GM19193 (cell line): ENCODE results near the gene LRRC32.

Source experiments
- POLR2A ChIP-seq: IDR thresholded peaks from 4 replicates; pipeline ENCODE4 v1.6.1; 2011; ENCODE audit not compliant: insufficient read depth, insufficient read length; ENCODE audit errors: extremely low read depth

Gene LRRC32, protein sequence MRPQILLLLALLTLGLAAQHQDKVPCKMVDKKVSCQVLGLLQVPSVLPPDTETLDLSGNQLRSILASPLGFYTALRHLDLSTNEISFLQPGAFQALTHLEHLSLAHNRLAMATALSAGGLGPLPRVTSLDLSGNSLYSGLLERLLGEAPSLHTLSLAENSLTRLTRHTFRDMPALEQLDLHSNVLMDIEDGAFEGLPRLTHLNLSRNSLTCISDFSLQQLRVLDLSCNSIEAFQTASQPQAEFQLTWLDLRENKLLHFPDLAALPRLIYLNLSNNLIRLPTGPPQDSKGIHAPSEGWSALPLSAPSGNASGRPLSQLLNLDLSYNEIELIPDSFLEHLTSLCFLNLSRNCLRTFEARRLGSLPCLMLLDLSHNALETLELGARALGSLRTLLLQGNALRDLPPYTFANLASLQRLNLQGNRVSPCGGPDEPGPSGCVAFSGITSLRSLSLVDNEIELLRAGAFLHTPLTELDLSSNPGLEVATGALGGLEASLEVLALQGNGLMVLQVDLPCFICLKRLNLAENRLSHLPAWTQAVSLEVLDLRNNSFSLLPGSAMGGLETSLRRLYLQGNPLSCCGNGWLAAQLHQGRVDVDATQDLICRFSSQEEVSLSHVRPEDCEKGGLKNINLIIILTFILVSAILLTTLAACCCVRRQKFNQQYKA

DNA sequence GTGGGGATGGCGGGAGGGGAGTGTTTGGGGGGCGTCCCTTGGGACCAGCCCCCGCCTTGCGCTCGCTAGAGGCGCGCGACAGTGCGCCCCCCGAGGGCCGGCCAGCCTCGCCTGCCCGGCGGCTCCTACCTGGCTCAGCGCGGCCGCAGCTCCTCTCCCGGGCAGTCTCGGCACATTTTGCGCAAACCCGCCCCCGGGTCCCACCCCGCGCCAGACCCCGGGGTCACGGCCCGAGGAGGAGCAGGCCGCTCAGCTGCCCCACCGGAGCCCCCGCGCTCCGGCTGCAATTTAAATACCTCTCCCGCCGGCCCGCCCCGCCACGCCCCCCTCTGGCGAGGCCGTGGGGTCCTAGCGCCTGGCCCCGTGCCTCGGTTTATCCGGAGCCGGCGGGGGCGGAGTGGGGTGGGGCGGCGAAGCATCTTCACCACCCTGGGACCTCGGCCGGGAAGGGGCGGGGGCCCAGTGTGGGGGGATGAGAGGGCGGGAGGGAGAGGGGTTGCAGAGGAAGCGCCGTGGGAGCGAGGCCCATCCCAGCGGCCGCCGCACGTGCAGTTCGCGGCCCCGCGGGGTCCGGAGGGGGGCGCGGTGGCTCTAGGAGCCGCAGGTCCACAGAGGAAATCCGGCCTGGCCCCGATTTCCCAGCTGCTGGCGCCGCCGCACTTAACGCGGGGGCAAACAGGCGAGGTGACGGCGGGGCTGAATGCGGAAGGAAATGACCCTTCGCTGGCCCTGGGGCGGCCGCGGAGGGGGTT, at the start of gene LRRC32:
TSS of gene LRRC32 (minus strand) at position 263 of the 752 bp plus-strand sequence. CDS start 4,793 bp downstream, outside the sequence.
- no peak for TF ChIP-seq POLR2A

DNA sequence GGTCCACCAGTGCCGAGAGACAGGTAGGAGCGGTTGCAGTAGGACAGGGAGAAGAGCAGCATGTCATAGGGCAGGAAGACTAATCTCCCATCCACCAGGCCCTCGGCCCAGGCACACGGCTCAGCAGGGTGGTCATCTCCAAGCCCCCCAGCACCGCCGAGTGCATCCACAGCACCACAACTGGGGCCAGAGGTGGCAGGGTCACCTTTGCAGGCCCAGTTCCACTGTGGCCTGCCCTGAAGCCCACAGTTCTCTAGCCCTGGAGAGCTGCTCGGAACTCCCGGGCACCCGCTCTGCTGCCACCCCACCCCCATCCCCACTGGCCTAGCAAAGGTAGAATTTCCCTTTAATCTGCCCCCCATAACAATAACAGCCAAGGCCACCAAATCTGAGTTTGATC, 49.1 kb upstream of the LRRC32 start:
- TF ChIP-seq POLR2A = no peak

DNA sequence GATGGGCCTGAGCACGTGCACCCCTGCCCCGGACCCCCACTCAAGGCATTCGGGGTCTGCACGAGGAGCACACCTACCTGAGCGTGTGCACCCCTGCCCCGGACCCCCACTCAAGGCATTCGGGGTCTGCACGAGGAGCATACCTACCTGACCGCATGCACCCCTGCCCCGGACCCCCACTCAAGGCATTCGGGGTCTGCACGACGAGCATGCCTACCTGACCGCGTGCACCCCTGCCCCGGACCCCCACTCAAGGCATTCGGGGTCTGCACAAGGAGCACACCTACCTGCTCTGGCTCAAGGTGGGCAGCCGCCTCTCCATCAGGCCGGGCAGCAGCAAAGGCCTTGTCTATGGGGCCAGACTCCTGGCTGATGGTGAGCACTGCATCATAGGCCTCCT, 48.7 kb upstream of the LRRC32 start:
- no peak for TF ChIP-seq POLR2A

DNA sequence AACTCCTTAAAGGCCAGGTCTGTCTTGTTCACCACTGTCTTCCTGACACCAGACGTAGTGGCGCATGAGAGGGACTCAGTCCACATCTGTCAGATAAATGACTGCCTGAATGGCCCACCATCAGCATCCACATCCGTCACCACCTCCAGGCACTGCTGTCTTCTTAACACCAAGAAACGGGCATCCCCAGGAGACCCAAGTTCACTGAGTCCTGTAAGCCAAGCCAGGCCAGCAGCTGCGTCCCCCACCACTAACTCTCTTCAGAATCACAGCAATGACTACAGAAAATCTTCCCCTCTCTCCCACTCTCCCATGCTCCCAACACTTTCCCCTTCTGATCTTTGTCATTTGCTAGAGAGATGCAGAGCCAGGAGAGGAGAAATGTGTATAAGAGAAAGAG, 47.3 kb upstream of the LRRC32 start:
- no peak for TF ChIP-seq POLR2A

DNA sequence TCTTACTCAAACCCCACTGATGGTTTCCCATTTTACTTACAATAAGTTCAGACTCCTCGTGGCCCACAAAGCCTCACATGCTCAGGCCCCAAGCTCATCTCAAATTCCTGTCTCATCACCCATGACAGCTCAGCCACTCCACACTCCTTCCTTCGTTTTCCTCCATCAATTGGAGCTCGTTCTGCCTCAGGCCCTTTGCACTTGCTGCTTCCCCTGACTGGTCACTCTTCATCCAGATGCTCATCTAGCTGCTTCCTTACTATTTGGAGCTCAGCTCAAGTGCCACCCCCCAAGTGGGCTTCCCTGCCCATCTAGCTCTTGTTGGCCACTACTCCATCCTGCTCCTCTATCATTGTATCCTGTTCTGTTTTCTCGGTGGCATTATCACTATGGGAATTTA, 46.8 kb upstream of the LRRC32 start:
- no peak for TF ChIP-seq POLR2A

DNA sequence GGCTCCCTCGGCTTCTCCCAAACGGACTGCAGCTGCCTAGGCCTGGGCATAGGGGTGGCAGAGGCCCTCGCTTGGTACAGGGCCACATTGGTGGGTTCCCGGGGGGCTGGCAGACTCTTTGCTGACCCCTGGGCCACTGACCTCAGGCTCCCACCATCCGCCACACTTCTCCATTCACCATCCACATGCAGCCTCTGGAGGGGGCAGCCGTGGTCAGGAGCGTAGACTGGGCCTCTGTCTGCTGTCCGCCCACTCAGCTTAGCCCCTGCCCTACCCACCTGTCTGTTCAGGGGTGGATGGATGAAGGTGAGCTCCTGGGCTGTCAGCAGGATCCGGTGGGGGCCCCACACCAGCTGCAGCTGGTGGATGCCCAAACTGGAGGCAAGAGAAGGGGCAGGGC, 45.7 kb upstream of the LRRC32 start:
- TF ChIP-seq POLR2A = no peak

DNA sequence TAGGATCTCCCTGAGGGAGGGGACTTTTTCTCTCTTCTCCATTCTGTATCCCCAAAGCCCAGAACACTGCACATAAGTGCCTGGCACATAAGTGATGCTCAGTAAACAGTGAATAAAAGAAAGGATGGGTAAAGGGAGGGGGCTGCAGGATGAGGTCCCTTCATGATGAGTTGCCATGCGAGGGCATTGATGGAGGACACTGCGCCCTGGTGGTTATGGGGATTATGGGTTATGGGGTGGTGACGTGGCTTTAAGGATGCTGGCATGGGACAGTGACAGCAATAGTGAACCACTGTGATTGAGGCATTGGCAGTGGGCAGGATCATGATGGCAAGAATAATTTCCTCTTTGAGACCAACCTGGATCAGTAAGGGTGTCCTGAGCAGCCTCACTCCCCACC, 43.9 kb upstream of the LRRC32 start:
- TF ChIP-seq POLR2A = no peak

DNA sequence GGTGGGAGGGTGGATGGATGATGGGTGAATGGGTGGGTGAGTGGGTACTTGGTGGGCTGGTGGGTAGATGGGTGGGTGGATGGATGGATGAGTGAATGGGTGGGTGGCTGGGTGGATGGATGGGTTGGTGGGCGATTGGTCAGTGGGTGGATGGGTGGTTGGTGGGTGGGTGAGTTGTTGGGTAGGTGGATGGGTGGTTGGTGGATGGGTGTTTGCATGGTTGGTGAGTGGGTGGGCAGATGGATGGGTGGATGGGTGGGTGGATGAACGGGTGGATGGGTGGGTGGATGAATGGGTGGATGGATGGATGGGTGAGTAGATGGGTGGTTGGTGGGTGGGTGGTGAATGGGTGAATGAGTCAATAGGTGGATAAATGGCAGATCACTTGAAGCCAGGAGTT, 43.0 kb upstream of the LRRC32 start:
- TF ChIP-seq POLR2A = no peak

DNA sequence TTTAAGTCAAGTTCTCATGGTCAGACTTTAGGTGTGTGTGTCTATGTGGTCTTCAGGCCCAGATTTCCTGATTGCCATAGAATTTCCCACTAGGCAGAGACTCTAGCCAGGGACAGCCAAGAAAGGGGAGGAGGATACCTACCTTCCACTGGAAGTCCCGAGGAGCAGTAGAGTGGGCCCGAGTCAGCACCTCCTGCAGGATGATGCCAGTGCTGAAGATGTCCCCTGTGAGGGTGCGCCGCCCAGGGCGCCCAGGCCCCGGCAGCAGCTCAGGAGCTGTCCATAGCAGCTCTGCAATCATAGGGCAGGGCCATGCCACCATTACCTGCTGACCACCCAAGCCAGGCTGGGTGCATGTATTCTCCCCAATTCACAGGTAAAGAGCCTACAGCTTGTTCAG, 41.6 kb upstream of the LRRC32 start:
- TF ChIP-seq POLR2A = no peak

DNA sequence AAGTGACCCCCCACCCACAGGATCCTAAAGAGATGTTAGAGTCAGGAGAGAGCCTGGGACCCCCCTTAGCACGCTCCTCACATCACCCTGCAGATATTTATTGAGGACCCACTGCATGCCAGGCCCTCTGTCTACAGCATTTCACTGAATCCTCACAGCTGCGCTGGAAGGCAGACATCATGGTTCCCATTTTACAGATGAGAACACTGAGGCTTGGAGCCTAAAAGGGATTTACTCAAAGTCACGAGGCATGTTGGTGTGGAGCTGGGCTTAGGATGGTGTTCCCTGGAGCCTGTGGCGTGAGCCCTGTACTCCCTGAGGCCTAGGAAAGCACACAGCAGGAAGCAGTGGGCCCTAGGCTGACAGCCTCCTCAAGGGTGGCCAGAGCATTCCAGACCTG, 39.2 kb upstream of the LRRC32 start:
- TF ChIP-seq POLR2A = no peak

DNA sequence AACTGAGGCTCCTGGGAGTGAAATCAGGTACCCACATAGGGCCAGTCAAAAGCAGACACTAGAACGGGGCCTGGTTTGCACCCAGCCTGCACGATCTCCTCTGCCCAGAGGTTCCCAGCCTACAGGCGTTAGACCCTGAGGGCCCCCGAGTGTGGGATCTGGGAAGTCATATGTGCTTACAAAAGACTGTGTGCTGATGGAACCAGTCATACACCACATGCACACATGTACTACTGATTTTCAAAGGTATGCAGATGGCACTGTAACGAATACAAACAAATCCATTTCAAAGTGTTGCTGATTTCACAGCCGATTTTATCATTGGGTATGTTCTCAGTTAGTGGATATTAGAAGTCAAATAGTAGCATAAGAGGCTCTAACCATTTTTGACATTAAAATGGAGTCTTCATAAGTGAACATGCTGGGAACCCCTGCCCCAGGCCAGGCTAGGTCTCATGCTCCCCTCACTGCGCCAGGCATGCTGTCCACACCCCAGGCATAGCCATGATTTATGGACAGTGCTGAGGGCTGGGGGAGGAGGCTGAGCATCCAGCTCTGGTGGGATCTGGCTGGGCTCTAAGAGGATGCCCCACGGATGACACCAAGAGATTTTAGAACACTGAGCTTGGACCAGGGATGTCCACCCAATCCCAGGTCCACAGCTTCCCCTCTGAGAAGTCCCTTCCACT, 38.6 kb upstream of the LRRC32 start:
- TF ChIP-seq POLR2A = no peak

DNA sequence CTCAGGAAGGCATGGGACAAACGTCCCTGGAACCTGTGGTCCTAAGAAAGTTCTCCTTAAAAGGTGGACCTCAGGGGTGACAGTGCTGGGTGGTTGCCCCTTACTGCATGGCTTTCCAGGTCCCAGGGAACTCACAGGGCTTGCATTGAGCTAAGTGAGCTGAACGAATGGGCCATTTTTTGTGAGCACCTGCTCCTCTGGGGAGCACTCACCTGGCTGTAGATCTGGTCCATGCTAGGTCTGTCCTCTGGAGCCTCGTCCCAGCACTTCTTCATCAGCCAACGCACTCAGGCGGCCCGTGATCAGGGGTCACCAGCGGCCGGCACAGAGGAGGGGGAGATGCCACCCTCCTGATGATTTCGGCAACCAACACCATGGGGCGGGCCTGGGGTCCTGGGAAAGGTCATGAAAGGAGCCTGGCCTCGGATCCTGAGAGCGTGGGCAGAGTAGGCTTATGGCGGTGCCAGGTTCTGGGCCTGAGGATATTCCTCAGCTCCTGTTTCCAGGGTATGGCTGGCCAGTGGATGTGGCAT, 36.8 kb upstream of the LRRC32 start:
- TF ChIP-seq POLR2A = no peak

DNA sequence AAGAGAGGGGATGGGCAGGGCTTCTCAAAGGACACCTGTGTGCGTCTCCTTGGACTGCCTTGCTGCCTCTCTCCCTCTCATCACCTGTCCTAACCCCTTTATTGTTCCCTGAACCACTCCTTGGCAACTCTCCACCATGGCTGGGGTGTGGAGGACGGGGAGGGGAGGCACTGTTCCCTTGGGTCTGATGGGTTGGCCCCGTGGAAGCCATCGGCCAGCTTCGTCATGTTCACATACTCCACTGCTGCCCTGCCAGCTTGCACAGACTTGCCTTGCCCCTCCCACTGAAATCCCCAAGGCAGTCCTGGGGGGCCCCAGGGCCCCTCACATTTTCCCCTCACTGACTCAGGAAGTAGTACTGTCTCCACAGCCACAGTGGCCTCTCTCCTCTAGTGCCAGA, 36.1 kb upstream of the LRRC32 start:
- no peak for TF ChIP-seq POLR2A

DNA sequence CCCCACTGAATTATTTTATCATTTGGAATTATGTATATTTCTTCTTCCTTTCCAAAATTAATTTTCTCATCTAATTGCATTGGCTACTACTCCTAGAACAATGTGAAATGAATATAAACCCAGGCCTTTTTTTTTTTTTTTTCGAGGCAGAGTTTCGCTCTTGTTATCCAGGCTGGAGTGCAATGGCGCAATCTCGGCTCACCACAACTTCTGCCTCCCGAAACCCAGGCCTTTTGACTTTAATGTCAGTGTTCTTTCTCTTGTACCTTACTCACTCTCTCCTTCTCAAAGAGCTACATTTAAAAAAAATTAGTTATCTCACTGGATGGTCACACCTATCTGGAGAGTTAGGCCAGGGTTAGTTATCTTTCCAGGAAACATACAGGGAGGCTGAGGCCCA, 35.3 kb upstream of the LRRC32 start:
- TF ChIP-seq POLR2A = no peak
